ENCODE measurements around the gene EFNA3. TPM values are rescaled to one million over a fixed set of nuclear protein-coding genes. Genes with fewer than 3 reads are reported as not detected.
A peak's percentile ranks its signal among the peaks of the same experiment; 100 is the strongest.

The EFNA3 gene
- total and polyA plus RNA-seq, 9 of the 15 experiments (the other 6 are each of a cell fraction or from before 2014, with no cell fraction given): 0.59 to 7.9 (median 4.7) TPM

- TF ChIP-seq ZNF592 (IDR thresholded peaks at IDR 0.05) (peak; percentile 44; the same call in 1 of the 2 replicates), SMAD4 (CRISPR knock-in tag; conservative IDR thresholded peaks at IDR 0.05) (peak; percentile 60; the same call in 1 of the 2 replicates), CXXC5 (CRISPR knock-in tag; IDR thresholded peaks at IDR 0.05) (peak; percentile 40; the same call in 1 of the 2 replicates), NR1H2 (CRISPR knock-in tag; IDR thresholded peaks at IDR 0.05) (no peak), ESRRA (IDR thresholded peaks at IDR 0.05; ENCODE audit: borderline replicate concordance, low read depth) (peak; percentile 55), BACH1 (tag; IDR thresholded peaks at IDR 0.05) (no peak), ATF3 (IDR thresholded peaks at IDR 0.05) (peak; percentile 33; the same call in 1 of the 2 replicates), ATF3 (CRISPR knock-in tag; conservative IDR thresholded peaks at IDR 0.05) (no peak), NR2C1 (IDR thresholded peaks at IDR 0.05) (no peak), NR2C1 (tag; IDR thresholded peaks at IDR 0.05) (0 out of 2 replicates have a peak, but pooled peaks have one; percentile 38), KLF6 (CRISPR knock-in tag; IDR thresholded peaks at IDR 0.05; ENCODE audit: borderline replicate concordance) (0 out of 2 replicates have a peak, but pooled peaks have one; percentile 4)
Observed at GRCh38 chr1:155048449-155049334, 29.9 kb upstream of the EFNA3 start (continued).
